Activated naive CD8-positive, alpha-beta T cell treated with anti-CD3 and anti-CD28 coated beads, Interleukin-2, amount 10 ng/mL, durations not matched to agents 7 days and 5 days (primary cell): ENCODE results near the gene RSPH1. TPM values are rescaled to one million over a fixed set of nuclear protein-coding genes. Genes with fewer than 3 reads are reported as not detected.
A peak's percentile ranks its signal among the peaks of the same experiment; 100 is the strongest.
"Not testable (repeated sequence)": the region's sequence is repeated elsewhere in the genome, so short reads cannot be mapped to it uniquely, and the experiment has no call there.

Experiments used
- ATAC-seq: fragments of 150-1000 bp; cut with Tn5 transposase; one replicate; pipeline ENCODE4 v1.10.0; 2021; ENCODE audit warnings: low read depth, moderate library complexity
- POLR2A ChIA-PET: fragments of 350-600 bp; sonication (Branson Sonifier 250); formaldehyde crosslinking; loops from one replicate; lab custom pipeline; 2021; ENCODE audit warnings: antibody characterized with exemption; lab: Charles Lee
- DNase-seq: peaks from one replicate; pipeline ENCODE4 v3.0.0; 2021
- H3K27ac Mint-ChIP-seq: one replicate; pipeline ENCODE4 v1.8.0; 2022; ENCODE audit warnings: mild to moderate bottlenecking, mixed read lengths
- H3K27me3 Mint-ChIP-seq: one replicate; pipeline ENCODE4 v1.8.0; 2022; ENCODE audit warnings: mild to moderate bottlenecking, moderate library complexity, mixed read lengths
- H3K36me3 Mint-ChIP-seq: one replicate; pipeline ENCODE4 v1.8.0; 2021; ENCODE audit warnings: mild to moderate bottlenecking, mixed read lengths
- H3K4me1 Mint-ChIP-seq: one replicate; pipeline ENCODE4 v1.8.0; 2021; ENCODE audit warnings: mixed read lengths
- H3K4me3 Mint-ChIP-seq: one replicate; pipeline ENCODE4 v1.8.0; 2022; ENCODE audit warnings: mild to moderate bottlenecking, moderate library complexity, mixed read lengths
- H3K9me3 Mint-ChIP-seq: one replicate; pipeline ENCODE4 v1.8.0; 2021; ENCODE audit warnings: mixed read lengths
- total RNA-seq, 2 experiments: library from RNA; stranded (reverse); gene quantifications; one replicate each; pipeline ENCODE4 v1.2.3, GENCODE V29; 2021

RSPH1 gene
- total RNA-seq, 2 experiments from 2014 or later: not detected

DNA sequence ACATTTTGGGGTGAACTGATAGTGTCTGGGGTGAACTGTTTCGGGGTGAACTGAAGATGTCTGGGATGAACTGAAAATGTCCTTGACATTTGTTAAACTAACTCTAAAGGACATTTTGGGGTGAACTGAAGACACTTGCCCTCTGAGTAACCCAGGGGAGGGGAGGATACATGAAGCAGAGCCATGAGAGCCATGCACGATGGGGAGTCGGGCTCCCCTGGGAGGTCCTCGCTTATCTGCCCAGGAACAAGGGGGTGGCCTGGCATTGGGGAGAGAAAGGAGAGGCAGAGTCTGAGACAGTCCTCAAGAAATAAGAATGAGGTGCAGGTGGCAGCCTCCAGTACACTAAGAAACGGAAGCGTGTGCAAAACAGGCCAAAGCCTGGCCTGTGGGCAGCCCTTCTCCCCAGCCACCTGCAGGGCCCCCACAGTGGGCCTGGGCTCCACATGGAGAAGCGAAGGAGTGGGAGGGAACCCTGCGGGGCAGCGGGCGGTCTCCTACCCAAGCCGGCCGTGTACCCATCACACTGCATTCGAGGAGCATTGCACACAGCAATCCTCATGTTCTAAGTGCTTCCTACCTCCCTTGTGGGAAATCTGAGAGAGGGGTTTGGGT, 24.2 kb downstream of the RSPH1 start:
- Mint-ChIP-seq H3K36me3 (no peaks in the 10 kb centered on the region), H3K9me3 (no peaks in the 10 kb centered on the region), H3K27me3 (peaks cover 4% of the 10 kb centered on the region), H3K4me3 (no peak overlapping the region), H3K27ac (no peak overlapping the region), H3K4me1 (peaks cover 15% of the 10 kb centered on the region)
- POLR2A ChIA-PET: no interaction called here
- ATAC-seq: no peak
- no peak for DNase-seq

DNA sequence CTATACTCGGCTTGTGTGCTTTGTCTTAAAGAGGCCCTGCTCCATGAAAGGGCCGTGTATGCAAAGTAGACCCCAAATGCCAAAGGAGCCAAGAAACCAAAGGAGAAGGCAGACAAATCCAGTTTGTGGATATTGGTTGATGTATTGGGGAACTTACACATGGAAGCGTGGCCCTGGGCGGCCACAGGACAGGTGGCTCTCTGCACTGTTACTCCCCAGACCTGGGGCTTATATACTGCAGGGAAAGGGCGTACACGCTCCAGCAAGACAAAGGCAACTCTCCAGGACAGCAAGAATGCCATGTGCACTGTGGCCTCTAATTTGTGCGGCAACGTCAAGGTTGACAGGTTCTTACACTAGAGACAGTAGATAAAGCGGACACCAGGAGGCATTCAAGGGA, 24.8 kb downstream of the RSPH1 start:
- no peak overlapping the region for H3K4me3 Mint-ChIP-seq

DNA sequence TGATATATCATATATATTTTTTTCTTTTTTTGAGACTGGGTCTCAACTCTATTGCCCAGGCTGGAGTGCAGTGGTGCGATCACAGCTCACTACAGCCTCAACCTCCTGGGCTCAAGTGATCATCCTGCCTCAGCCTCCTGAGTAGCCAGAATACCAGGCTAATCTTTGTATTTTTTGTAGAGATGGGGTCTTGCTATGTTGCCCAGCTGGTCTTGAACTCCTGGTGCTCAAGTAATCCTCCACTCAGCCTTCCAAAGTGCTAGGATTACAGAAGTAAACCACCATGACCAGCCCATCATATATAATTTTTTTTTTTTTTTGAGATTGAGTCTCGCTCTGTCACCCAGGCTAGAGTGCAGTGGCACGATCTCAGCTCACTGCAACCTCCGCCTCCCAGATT, 26.3 kb downstream of the RSPH1 start:
- H3K27me3 Mint-ChIP-seq, H3K27ac Mint-ChIP-seq, H3K36me3 Mint-ChIP-seq, DNase-seq, H3K9me3 Mint-ChIP-seq, ATAC-seq, H3K4me3 Mint-ChIP-seq, POLR2A ChIA-PET: not testable (repeated sequence)
- peaks cover 30% of the 10 kb centered on the region for H3K4me1 Mint-ChIP-seq

More for the DNA sequence above, 24.8 kb downstream of the RSPH1 start:
- ATAC-seq (no peak), DNase-seq (no peak)
- Mint-ChIP-seq H3K36me3 (no peaks in the 10 kb centered on the region), H3K27me3 (peaks cover 4% of the 10 kb centered on the region), H3K27ac (no peak overlapping the region), H3K9me3 (no peaks in the 10 kb centered on the region), H3K4me1 (peaks cover 18% of the 10 kb centered on the region)
- POLR2A ChIA-PET: no interaction called here

DNA sequence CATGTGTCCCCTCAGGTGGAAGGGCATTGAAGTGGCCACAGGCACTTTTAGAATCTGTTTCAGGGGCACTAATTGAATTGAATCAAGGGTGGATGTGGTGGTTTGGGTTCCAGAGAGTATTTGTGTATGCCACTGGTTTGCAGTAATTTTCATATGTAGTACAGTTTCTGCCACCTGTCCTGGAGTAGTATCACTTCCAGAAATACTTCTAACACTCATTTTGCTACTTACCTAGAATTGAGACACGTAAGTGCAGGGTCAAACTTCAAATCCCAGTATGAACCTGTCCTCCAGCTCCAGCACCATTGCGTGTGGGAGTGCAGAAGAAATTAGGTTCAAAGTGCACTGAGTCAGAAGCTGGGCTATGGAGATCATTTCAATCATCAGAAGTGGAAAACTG, 26.8 kb downstream of the RSPH1 start:
- no peak overlapping the region for H3K27ac Mint-ChIP-seq
- no peak for ATAC-seq
- no peak for DNase-seq
- H3K9me3 Mint-ChIP-seq: no peaks in the 10 kb centered on the region
- no peaks in the 10 kb centered on the region for H3K36me3 Mint-ChIP-seq
- H3K4me3 Mint-ChIP-seq: no peak overlapping the region
- H3K4me1 Mint-ChIP-seq: peaks cover 31% of the 10 kb centered on the region
- peaks cover 3% of the 10 kb centered on the region for H3K27me3 Mint-ChIP-seq
- POLR2A ChIA-PET: no interaction called here

DNA sequence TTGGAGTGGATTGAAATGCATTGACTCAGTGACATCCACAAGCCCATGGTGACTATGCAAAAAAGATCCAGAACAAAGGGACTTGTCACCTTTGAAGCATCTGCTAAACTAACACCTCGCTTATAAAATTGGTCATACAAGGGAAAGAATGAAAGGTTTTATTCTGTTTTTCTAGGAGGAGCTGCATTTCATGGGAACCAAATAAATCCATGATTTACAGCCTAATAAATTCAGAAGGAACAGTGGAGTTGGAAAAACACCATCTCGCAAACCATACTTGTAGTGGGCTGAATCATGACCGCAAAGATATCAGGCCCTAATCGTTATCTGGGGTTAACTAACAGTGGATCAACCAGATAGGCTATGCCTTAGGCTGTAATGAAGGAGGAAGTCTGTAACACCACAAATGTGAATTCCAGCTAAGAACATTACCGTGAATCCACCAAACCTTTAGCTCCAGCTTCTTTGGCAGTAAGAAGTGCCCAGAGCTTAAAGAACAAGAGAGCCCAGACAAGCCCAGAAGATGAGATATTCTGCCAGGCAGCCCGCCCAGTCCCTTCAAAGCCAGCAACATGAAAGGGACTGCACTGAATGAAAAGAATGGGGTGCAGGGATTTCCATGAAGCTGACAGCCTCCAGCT, 27.4 kb downstream of the RSPH1 start:
- H3K9me3 Mint-ChIP-seq: no peaks in the 10 kb centered on the region
- POLR2A ChIA-PET: no interaction called here
- peaks cover 37% of the 10 kb centered on the region for H3K4me1 Mint-ChIP-seq
- no peak overlapping the region for H3K27ac Mint-ChIP-seq
- DNase-seq: no peak
- no peak for ATAC-seq
- H3K4me3 Mint-ChIP-seq: no peak overlapping the region
- H3K36me3 Mint-ChIP-seq: no peaks in the 10 kb centered on the region
- H3K27me3 Mint-ChIP-seq: peaks cover 3% of the 10 kb centered on the region

DNA sequence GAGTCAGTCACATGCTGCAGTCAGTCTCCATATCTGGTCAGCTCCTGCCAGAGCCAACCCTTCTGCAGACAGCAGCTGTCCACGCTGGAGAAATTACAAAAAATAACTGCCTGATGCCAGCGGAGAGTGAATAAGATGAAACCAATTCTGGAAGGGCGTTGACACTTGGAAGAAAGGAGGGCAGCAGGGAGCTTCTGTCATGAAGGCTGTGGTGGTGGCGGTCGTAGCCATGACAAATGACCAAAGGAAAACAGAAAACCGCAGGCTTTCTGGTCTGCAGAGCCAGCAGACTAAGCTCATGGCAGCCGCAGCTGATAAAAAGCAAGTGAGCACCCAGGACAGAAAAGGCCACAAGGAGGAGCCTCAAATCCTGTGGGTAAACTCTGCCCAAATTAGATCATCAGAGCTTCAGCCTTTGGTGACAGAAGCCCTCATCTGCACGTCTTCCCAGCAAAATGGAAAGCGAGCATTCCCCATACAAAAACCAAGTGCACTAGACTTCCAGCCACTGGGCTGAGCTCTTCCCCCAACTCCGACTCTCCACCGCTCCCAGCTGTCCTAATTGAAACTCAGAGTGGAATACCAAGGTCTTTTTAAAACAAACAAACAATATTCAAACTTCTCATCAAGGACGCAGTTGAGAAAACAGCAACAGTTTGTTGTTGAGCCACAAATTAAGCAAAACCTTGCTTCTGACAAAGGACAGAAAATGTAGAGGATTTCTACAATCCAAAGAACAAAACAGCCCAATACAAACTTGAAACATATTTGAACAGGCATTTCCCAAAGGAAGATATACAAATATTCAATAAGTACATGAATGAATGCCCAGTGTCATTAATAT, 28.7 kb downstream of the RSPH1 start:
- Mint-ChIP-seq H3K4me3 (no peak overlapping the region), H3K4me1 (peaks cover 47% of the 10 kb centered on the region), H3K9me3 (no peaks in the 10 kb centered on the region), H3K27ac (no peak overlapping the region), H3K27me3 (peaks cover 3% of the 10 kb centered on the region), H3K36me3 (peaks cover 3% of the 10 kb centered on the region)
- ATAC-seq: no peak
- POLR2A ChIA-PET: interaction anchor here (1.0 to 1.2 kb wide), 4 partner anchors 10 to 70 kb away, joined by 5 to 8 read pairs (median 6); partner anchors contain the start of gene SLC37A1
- DNase-seq: no peak

DNA sequence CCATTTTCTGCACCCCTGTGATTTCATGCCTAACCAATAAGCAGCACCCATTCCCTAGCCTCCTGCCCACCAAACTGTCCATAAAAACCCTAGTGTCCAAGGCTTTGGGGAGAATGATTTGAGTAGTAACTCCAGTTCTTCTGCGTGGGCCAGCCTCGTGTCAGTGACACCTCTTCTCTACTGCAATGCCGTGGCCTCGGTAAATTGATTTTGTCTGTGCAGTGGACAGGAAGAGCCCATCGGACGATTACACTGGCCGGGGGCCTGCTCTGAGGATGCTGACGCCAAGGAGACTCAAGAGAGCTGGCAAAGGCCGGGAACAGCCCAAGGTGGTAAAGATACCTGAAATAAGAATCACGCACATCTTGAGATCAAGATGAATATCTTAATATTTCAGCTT, 29.3 kb downstream of the RSPH1 start:
- ATAC-seq (no peak), DNase-seq (no peak)
- H3K4me3 Mint-ChIP-seq: no peak overlapping the region
- POLR2A ChIA-PET: interaction anchor here (1.0 to 1.2 kb wide), 4 partner anchors 10 to 70 kb away, joined by 5 to 8 read pairs (median 6); partner anchors contain the start of gene SLC37A1
- H3K36me3 Mint-ChIP-seq: peaks cover 3% of the 10 kb centered on the region
- H3K9me3 Mint-ChIP-seq: no peaks in the 10 kb centered on the region
- peaks cover 52% of the 10 kb centered on the region for H3K4me1 Mint-ChIP-seq
- H3K27me3 Mint-ChIP-seq: peaks cover 3% of the 10 kb centered on the region
- no peak overlapping the region for H3K27ac Mint-ChIP-seq

DNA sequence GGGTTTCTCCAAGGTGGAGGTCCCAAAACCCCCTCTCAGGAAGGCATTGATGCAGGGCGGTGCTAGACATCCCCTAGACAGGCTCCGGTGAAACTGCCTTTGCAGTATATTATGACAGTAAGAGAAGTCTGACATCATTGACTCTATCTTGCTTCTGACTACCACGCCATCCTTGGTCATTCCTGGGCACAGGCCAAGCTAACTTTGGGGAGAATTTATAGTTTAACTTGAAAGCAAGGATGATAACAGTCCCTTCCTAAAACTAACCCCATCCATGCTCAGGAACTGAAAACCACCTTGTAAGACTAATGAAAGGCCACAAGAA, 30.3 kb downstream of the RSPH1 start:
- Mint-ChIP-seq H3K27me3 (peaks cover 2% of the 10 kb centered on the region), H3K36me3 (peaks cover 3% of the 10 kb centered on the region), H3K4me1 (peaks cover 61% of the 10 kb centered on the region), H3K9me3 (no peaks in the 10 kb centered on the region), H3K4me3 (no peak overlapping the region), H3K27ac (peak overlapping the region; percentile 68)
- POLR2A ChIA-PET: no interaction called here
- DNase-seq: no peak
- no peak for ATAC-seq

DNA sequence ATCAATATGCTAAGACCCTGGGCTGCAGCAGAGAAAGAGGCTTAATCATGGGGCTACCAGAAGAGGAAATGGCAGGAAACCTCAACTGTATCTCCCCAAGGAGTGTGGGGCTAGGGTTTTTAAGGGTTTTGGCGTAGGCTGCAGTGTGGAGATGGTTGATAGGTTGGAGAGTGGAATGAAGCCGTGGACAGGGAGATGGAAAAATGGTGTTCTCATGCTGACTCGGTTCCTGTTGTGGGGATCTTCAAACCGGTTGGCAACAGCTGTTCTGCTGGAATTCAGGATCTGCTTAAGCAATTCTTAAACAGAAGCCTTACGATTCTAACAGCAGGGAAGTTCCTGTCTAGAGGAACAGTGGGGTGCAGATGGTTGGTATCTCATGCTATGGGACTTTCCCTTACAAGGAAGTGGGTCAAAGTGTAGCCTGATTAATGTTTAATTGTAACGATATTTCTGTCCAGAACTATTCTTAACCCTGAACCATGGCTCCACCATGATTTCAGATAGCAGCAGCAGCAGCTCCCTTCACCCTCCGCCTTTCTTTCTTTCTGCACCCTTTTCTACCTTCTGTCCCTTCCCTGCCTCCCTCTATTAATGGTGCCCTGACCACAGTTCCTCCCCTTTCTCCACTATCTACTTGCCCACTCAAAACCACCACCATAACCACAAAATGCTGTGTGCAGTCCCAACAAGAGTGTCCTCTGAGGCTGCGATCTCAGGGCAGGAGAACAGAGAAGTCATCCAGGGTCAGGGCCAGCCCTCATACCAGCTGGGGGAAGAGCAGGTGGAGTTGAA, 30.8 kb downstream of the RSPH1 start:
- DNase-seq (no peak), ATAC-seq (no peak)
- POLR2A ChIA-PET: no interaction called here
- H3K36me3 Mint-ChIP-seq: peaks cover 3% of the 10 kb centered on the region
- no peaks in the 10 kb centered on the region for H3K9me3 Mint-ChIP-seq
- H3K4me1 Mint-ChIP-seq: peaks cover 67% of the 10 kb centered on the region
- peaks cover 2% of the 10 kb centered on the region for H3K27me3 Mint-ChIP-seq
- peak overlapping the region; percentile 68 for H3K27ac Mint-ChIP-seq
- peak overlapping the region; percentile 11 for H3K4me3 Mint-ChIP-seq

DNA sequence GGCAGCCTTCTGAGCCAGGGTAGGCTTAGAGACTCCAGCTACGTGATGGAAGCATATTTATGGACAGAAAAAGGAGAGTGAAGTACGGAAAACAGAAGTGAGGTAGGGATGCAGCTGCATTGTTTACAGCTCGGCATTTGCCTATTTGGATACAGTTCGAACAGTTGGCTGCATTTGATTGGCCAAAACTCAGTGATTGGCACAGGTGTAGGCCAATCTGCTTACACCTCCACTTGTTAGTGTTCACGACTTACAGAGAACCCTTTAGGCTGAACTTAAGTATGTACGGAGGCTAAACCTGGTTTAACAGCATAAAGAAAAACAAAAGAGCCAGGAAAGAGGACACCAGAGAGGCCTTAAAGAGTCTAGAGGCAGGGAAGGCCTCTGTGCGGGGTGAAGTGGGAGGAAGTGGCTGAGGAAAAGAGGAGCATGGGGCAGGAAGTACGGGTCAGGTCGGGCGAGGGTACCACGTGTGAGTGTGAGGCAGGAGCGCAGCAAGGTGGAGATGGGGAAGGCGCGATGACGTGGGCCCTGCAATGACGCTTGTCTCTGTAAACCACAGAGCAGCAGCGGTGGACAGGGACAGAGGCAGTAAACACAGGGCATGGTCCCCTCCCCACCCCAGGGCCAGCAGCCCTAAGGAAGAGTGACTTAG, 32.0 kb downstream of the RSPH1 start:
- DNase-seq: peak; percentile 66
- Mint-ChIP-seq H3K27ac (peak overlapping the region; percentile 93), H3K4me1 (peaks cover 70% of the 10 kb centered on the region), H3K36me3 (peaks cover 3% of the 10 kb centered on the region), H3K4me3 (peak overlapping the region; percentile 62), H3K27me3 (peaks cover 2% of the 10 kb centered on the region), H3K9me3 (no peaks in the 10 kb centered on the region)
- POLR2A ChIA-PET: interaction anchor here (0.7 kb wide), 1 partner anchor 11 kb away, joined by 3 read pairs; no protein-coding TSS in a partner anchor
- peak; percentile 83 for ATAC-seq

DNA sequence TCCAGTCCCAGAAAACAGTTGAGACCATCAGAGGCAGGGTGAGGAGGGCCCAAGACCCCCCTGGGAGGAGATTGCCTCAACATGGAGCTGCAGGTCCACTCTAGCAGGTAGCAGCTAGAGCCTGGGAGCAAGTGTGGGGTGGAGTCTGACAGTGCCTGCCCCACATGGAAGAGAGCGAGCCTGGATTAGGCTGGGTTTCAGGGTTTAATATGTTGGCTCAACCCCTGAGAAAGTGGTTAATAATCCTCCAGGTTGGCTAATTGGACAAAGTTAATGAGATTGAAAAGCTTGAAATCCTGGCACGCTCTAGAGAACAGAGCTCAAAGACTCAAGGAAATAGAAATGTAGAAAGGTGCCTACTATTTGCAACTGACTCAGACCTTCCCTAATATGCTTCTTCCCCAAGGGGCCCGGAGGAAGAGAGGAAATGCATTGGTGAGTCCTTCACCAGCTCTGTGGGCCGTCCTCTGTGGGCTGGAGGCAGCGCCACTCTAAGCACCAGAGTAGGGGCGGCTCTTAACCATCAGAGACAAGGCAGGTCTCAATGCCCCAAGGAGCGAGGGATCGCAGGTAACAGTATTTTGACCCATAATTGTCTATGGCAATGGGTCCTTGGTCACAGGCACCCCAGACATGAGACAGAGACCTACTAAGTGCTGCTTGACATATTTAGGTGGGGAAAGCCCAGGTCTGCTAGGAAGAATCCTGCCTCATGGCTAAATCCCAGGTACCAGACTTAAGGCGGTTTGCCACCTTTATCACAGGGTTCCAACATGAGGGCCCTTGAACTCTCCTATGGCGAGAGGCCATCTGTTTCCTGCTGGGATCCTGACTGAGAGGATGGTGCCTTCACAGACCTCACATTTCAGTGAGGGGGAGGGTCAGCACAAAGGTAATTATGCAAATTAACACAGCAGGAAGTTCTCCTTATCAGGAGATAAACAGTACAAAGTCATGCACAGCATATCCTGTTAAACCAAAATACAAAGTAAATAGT, 33.8 kb downstream of the RSPH1 start:
- peak overlapping the region; percentile 71 for H3K27ac Mint-ChIP-seq
- no peaks in the 10 kb centered on the region for H3K9me3 Mint-ChIP-seq
- no peak overlapping the region for H3K4me3 Mint-ChIP-seq
- peaks cover 3% of the 10 kb centered on the region for H3K36me3 Mint-ChIP-seq
- POLR2A ChIA-PET: no interaction called here
- H3K4me1 Mint-ChIP-seq: peaks cover 59% of the 10 kb centered on the region
- H3K27me3 Mint-ChIP-seq: no peaks in the 10 kb centered on the region
- DNase-seq (no peak), ATAC-seq (no peak)

DNA sequence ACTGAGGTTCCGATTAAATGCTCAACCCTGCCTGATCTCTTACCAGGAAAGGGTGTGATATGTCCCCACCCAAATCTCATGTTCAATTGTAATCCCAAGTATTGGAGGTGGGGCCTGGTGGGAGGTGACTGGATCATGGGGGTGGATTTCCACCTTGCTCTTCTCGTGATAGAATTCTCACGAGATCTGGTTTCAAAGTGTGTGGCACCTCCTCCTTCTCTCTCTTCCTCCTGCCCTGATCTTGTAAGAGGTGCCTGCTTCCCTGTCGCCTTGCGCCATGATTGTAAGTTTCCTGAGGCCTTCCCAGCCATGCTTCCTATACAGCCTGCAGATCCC, 34.9 kb downstream of the RSPH1 start:
- Mint-ChIP-seq H3K9me3 (no peaks in the 10 kb centered on the region), H3K36me3 (peaks cover 3% of the 10 kb centered on the region), H3K27me3 (no peaks in the 10 kb centered on the region), H3K27ac (peak overlapping the region; percentile 71), H3K4me3 (peak overlapping the region; percentile 64), H3K4me1 (peaks cover 59% of the 10 kb centered on the region)
- ATAC-seq (no peak), DNase-seq (no peak)
- POLR2A ChIA-PET: no interaction called here
